GM12878 (cell line): ENCODE data around the gene ATAD2B. TPM values are rescaled to one million over a fixed set of nuclear protein-coding genes. Genes with fewer than 3 reads are reported as not detected.

ENCODE experiments used
- ATAC-seq: fragments of 200-7000 bp; cut with Tn5 transposase; 3 replicates; pipeline ENCODE4 v1.9.1; 2020; ENCODE audit warnings: mild to moderate bottlenecking, moderate library complexity
- BruUV-seq: library from RNA; stranded (reverse); fragments of 400-500 nt; replicated peaks from 2 replicates; lab custom pipeline; 2021; lab: Mats Ljungman, UMichigan
- CTCF ChIA-PET: fragments of 300-600 bp; sonication (Branson Sonifier 250); formaldehyde crosslinking; extraction: SDS; loops from one replicate; lab custom pipeline; 2021; ENCODE audit warnings: inconsistent platforms; lab: Yijun Ruan, JAX
- POLR2A ChIA-PET: fragments of 350-600 bp; formaldehyde crosslinking; extraction: SDS; loops from one replicate; lab custom pipeline; 2021; ENCODE audit warnings: inconsistent platforms; lab: Charles Lee
- RAD21 ChIA-PET: fragments of 300-600 bp; sonication (Branson Sonifier 250); formaldehyde crosslinking; loops from one replicate; lab custom pipeline; 2023; ENCODE audit warnings: antibody characterized with exemption; ENCODE audit not compliant: unreplicated experiment; lab: Charles Lee
- SMC1A ChIA-PET: fragments of 300-600 bp; sonication (Branson Sonifier 250); formaldehyde crosslinking; loops from one replicate; lab custom pipeline; 2023; ENCODE audit not compliant: unreplicated experiment, uncharacterized antibody; lab: Charles Lee
- DNase-seq: peaks from one replicate; pipeline ENCODE4 v3.0.0-alpha.2; 2011; ENCODE audit warnings: low read depth, low spot score
- FAIRE-seq: peaks from 3 replicates; lab custom pipeline; 2011; peaks lifted over from hg19 to GRCh38; lab: Jason Lieb, UNC
- H2AFZ ChIP-seq: 2 replicates; pipeline ENCODE4 v1.6.0; 2011; ENCODE audit warnings: low read depth, low read length, control low read depth; ENCODE audit not compliant: control insufficient read depth
- H3K27ac ChIP-seq: 2 replicates; pipeline ENCODE4 v1.5.1; 2011; ENCODE audit warnings: control low read depth; ENCODE audit not compliant: control insufficient read depth, insufficient read depth
- H3K27me3 ChIP-seq, 2 experiments: replicated peaks in 1 of 2; 2 replicates each; pipeline versions ENCODE4 v1.6.0 to v1.6.1; 2011; ENCODE audit warnings: low read length in 1 of 2; ENCODE audit not compliant: control insufficient read depth in 2 of 2, insufficient read depth in 2 of 2
- H3K36me3 ChIP-seq, 2 experiments: 2 replicates each; pipeline ENCODE4 v1.5.1; 2011; ENCODE audit warnings: low read length in 1 of 2; ENCODE audit not compliant: control insufficient read depth in 2 of 2, insufficient read depth in 2 of 2
- H3K4me1 ChIP-seq: 2 replicates; pipeline ENCODE4 v1.6.1; 2011; ENCODE audit warnings: mild to moderate bottlenecking, low read length, moderate library complexity, mixed read lengths; ENCODE audit not compliant: control insufficient read depth, insufficient read depth
- H3K4me2 ChIP-seq: 2 replicates; pipeline ENCODE4 v1.6.0; 2011; ENCODE audit warnings: control low read depth; ENCODE audit not compliant: control insufficient read depth, insufficient read depth
- H3K4me3 ChIP-seq: fragments of 200-600 bp; sonication (generic); 2 replicates; pipeline ENCODE4 v1.5.1; 2016
- H3K79me2 ChIP-seq: 2 replicates; pipeline ENCODE4 v1.6.0; 2011; ENCODE audit warnings: low read length; ENCODE audit not compliant: control insufficient read depth, insufficient read depth
- H3K9ac ChIP-seq: 2 replicates; pipeline ENCODE4 v1.8.0; 2011; ENCODE audit warnings: low read length, control low read depth, mixed read lengths; ENCODE audit not compliant: control insufficient read depth, insufficient read depth
- H3K9me3 ChIP-seq: replicated peaks from 3 replicates; pipeline ENCODE4 v1.5.1; 2011; ENCODE audit warnings: mild to moderate bottlenecking, low read length; ENCODE audit not compliant: control insufficient read depth, insufficient read depth
- H4K20me1 ChIP-seq: 2 replicates; pipeline ENCODE4 v1.6.0; 2011; ENCODE audit not compliant: control insufficient read depth, insufficient read depth
- ATF3 ChIP-seq: IDR thresholded peaks from 2 replicates; pipeline ENCODE4 v1.6.1; 2011; ENCODE audit warnings: low read depth, mild to moderate bottlenecking, low read length, moderate library complexity, borderline replicate concordance; ENCODE audit errors: extremely low read depth
- ATF7 ChIP-seq: fragments of 450-650 bp; IDR thresholded peaks from 2 replicates; pipeline ENCODE4 v1.6.1; 2016; ENCODE audit warnings: low read depth, mild to moderate bottlenecking
- CUX1 ChIP-seq: IDR thresholded peaks from 2 replicates; pipeline ENCODE4 v1.6.1; 2012; ENCODE audit warnings: improper control_type of control experiment, low read depth, low read length; ENCODE audit not compliant: insufficient replicate concordance
- IKZF2 ChIP-seq, 2 experiments: fragments of 450-650 bp; IDR thresholded peaks; 2 replicates each; pipeline ENCODE4 v1.6.1; 2017; ENCODE audit warnings: mild to moderate bottlenecking in 2 of 2, moderate library complexity in 2 of 2
- JUNB ChIP-seq: IDR thresholded peaks from 2 replicates; pipeline ENCODE4 v1.6.1; 2016; ENCODE audit warnings: antibody characterized with exemption, mild to moderate bottlenecking
- MEF2A ChIP-seq: IDR thresholded peaks from 2 replicates; pipeline ENCODE4 v1.6.1; 2011; ENCODE audit warnings: low read depth, mild to moderate bottlenecking, low read length, moderate library complexity; ENCODE audit not compliant: insufficient read depth
- NFYA ChIP-seq: IDR thresholded peaks from 2 replicates; pipeline ENCODE4 v1.6.1; 2011; ENCODE audit warnings: low read depth, mild to moderate bottlenecking, low read length, improper control_type of control experiment, borderline replicate concordance
- PAX5 ChIP-seq: IDR thresholded peaks from 2 replicates; pipeline ENCODE4 v1.6.1; 2011; ENCODE audit warnings: low read depth, low read length, borderline replicate concordance
- PAX8 ChIP-seq: fragments of 450-650 bp; IDR thresholded peaks from 2 replicates; pipeline ENCODE4 v1.6.1; 2017; ENCODE audit warnings: mild to moderate bottlenecking, moderate library complexity
- RAD21 ChIP-seq: IDR thresholded peaks from 2 replicates; pipeline ENCODE4 v1.6.1; 2011; ENCODE audit warnings: mild to moderate bottlenecking, low read depth, low read length, moderate library complexity; ENCODE audit not compliant: insufficient read depth
- RCOR1 ChIP-seq: conservative IDR thresholded peaks from 2 replicates; pipeline ENCODE4 v1.6.1; 2012; ENCODE audit warnings: low read depth, low read length, improper control_type of control experiment
- RELA ChIP-seq: fragments of 450-650 bp; IDR thresholded peaks from 2 replicates; pipeline ENCODE4 v1.8.0; 2014; ENCODE audit warnings: borderline replicate concordance; ENCODE audit not compliant: partially characterized antibody
- SUZ12 ChIP-seq: fragments of 200-600 bp; sonication (generic); IDR thresholded peaks from one replicate; pipeline ENCODE4 v1.6.1; 2018; ENCODE audit warnings: antibody characterized with exemption, mild to moderate bottlenecking; ENCODE audit not compliant: unreplicated experiment
- TBL1XR1 ChIP-seq: IDR thresholded peaks from 2 replicates; pipeline ENCODE4 v1.6.1; 2012; ENCODE audit warnings: low read depth, low read length, improper control_type of control experiment
- WGBS: methylation state at CpG from one replicate; pipeline ENCODE4 v1.1.6; 2016; ENCODE audit warnings: low lambda C conversion rate; ENCODE audit not compliant: insufficient replicate concordance, insufficient coverage; ENCODE audit errors: missing lambda C conversion rate; 5-methylcytosine and 5-hydroxymethylcytosine counted together
- in situ Hi-C: fragments of 300-500 bp; cut with MboI; formaldehyde crosslinking; loops from 9 replicates; pipeline ENCODE4 v1.14.3; 2018; ENCODE audit warnings: mixed read lengths
- intact Hi-C: fragments of 100-400 bp; cut with micrococcal nuclease; formaldehyde crosslinking; loops from one replicate; pipeline ENCODE4 v1.14.2; 2022; ENCODE audit not compliant: unreplicated experiment
- polyA plus RNA-seq, 11 experiments: library from polyadenylated mRNA; depleted of rRNA in 4 of 11; unstranded in 6 of 11; stranded (reverse) in 5 of 11; fragments of >200 nt; fragmentation: Nextera tagmentation in 4 of 11; fragmentation: Illumina TruSeq in 1 of 11; extraction: Ambion mirVana in 4 of 11; extraction: Trizol in 1 of 11; gene quantifications; 1 replicate in 1 of 11; 2 replicates in 10 of 11; pipeline versions ENCODE4 v1.2.1 to v1.2.3, GENCODE V29; 2011 to 2016; ENCODE audit warnings: inconsistent platforms in 2 of 11, missing spikeins in 2 of 11, low read depth in 1 of 11
- total RNA-seq, 4 experiments: library from RNA; depleted of rRNA in 3 of 4; stranded (reverse); fragments of >200 nt in 3 of 4; fragmentation: Illumina TruSeq in 1 of 4; extraction: Trizol in 1 of 4; gene quantifications; 2 replicates each; pipeline versions ENCODE4 v1.2.1 to v1.2.3, GENCODE V29; 2013 to 2021

The ATAD2B gene
- total and polyA plus RNA-seq, 10 of the 15 experiments (the other 5 are each of a cell fraction or from before 2014, with no cell fraction given) = 3.6 to 29.9 (median 16.8) TPM

- TF ChIP-seq CUX1 (no peak), PAX8 (no peak)
These were observed 1.1 kb downstream of the ATAD2B start (continued) for GRCh38 chr2:23925702-23926289.

- intact Hi-C loops = loop anchor here (5.0 kb wide), 1 partner anchor 123 kb away; the partner anchor contains the start of genes FKBP1B and WDCP
- CTCF ChIA-PET = interaction anchor here (0.8 to 5.1 kb wide), 13 partner anchors 13 to 198 kb away, joined by 3 to 121 read pairs (median 4); partner anchors contain the start of genes PFN4, TP53I3 and UBXN2A
- H3K4me3 ChIP-seq = peak overlapping the region; percentile 75
- peak overlapping the region; percentile 99 for H3K27ac ChIP-seq
- DNase-seq (no peak), ATAC-seq (no peak), FAIRE-seq (no peak)
- no peaks in the 10 kb centered on the region for H3K27me3 ChIP-seq
- H3K79me2 ChIP-seq = peaks cover 84% of the 10 kb centered on the region
- RAD21 ChIA-PET = interaction anchor here (0.8 to 6.9 kb wide), 17 partner anchors 10 to 464 kb away, joined by 3 to 111 read pairs (median 5); partner anchors contain the start of genes FKBP1B, SF3B6, TP53I3 and UBXN2A
- 51% methylated on average over 7 of the region's 7 CpGs for WGBS
- no peaks in the 10 kb centered on the region for H4K20me1 ChIP-seq
- SMC1A ChIA-PET = interaction anchor here (0.6 to 5.5 kb wide), 22 partner anchors 10 to 255 kb away, joined by 3 to 83 read pairs (median 4); partner anchors contain the start of genes SF3B6, TP53I3, UBXN2A and WDCP
- TF ChIP-seq ATF7 (peak; percentile 37; the same call in 1 of the 2 replicates), SUZ12 (no peak), ATF3 (no peak), TBL1XR1 (no peak), JUNB (0 out of 2 replicates have a peak, but pooled peaks have one; percentile 10), RAD21 (no peak), IKZF2 (IDR thresholded peaks at IDR 0.05) (no peak), RELA (no peak), MEF2A (0 out of 2 replicates have a peak, but pooled peaks have one; percentile 2), NFYA (no peak), PAX5 (no peak), RCOR1 (no peak)
- H3K9me3 ChIP-seq = no peaks in the 10 kb centered on the region
- POLR2A ChIA-PET = interaction anchor here (0.6 to 6.5 kb wide), 12 partner anchors 10 to 460 kb away, joined by 3 to 97 read pairs (median 5); partner anchors contain the start of gene UBXN2A
- peaks cover 10% of the 10 kb centered on the region for H3K4me1 ChIP-seq
- no peak overlapping the region for H2AFZ ChIP-seq
- H3K36me3 ChIP-seq = no peaks in the 10 kb centered on the region
- H3K9ac ChIP-seq = peak overlapping the region; percentile 96
- in situ Hi-C loops = no loop called here
- BruUV-seq = no TSS peak
- peak overlapping the region; percentile 93 for H3K4me2 ChIP-seq
These were observed 2.1 kb downstream of the ATAD2B start for GRCh38 chr2:23924589-23925359.
